Neural progenitor cell (in vitro differentiated cells): Measurements from ENCODE around the gene TRABD2B.

Source experiments
- CTCF ChIP-seq: fragments of 200-600 bp; sonication (generic); IDR thresholded peaks from 2 replicates; pipeline ENCODE4 v1.5.1; 2017; ENCODE audit warnings: antibody characterized with exemption, mild to moderate bottlenecking
- EZH2 ChIP-seq: fragments of 200-600 bp; sonication (generic); IDR thresholded peaks from 2 replicates; pipeline ENCODE4 v1.6.1; 2017; ENCODE audit warnings: antibody characterized with exemption, mild to moderate bottlenecking, moderate library complexity
- EZH2phosphoT487 ChIP-seq: fragments of 200-600 bp; sonication (generic); IDR thresholded peaks from 2 replicates; pipeline ENCODE4 v1.6.1; 2017; ENCODE audit warnings: antibody characterized with exemption

GRCh38 chr1:47840393-47841190 lies 156.6 kb downstream of the TRABD2B start:
- TF ChIP-seq CTCF (no peak), EZH2phosphoT487 (no peak), EZH2 (no peak)
